Peyer's patch (tissue), 4 donors: ENCODE measurements around the gene PRKCI. TPM values are rescaled to one million over a fixed set of nuclear protein-coding genes. Genes with fewer than 3 reads are reported as not detected.
"Not testable (repeated sequence)": the region's sequence is repeated elsewhere in the genome, so short reads cannot be mapped to it uniquely, and the experiment has no call there.

Source experiments
- DNase-seq, 3 donors: peaks; one replicate each; pipeline ENCODE4 v3.0.0-alpha.2; 2017 to 2019
- H3K27ac ChIP-seq, 4 donors: fragments of 200-600 bp; sonication (generic); one replicate each; pipeline ENCODE4 v1.5.1; 2016 to 2019
- H3K27me3 ChIP-seq, 2 donors: fragments of 200-600 bp; sonication (generic); one replicate each; pipeline ENCODE4 v1.5.1; 2019
- H3K36me3 ChIP-seq, 3 donors: fragments of 200-600 bp; sonication (generic); one replicate each; pipeline ENCODE4 v1.5.1; 2016 to 2019
- H3K4me1 ChIP-seq, 4 donors: fragments of 200-600 bp; sonication (generic); one replicate each; pipeline ENCODE4 v1.5.1; 2016 to 2019
- H3K4me3 ChIP-seq, 4 donors: fragments of 200-600 bp; sonication (generic); 1 replicate in 3 of 4; 2 replicates in 1 of 4; pipeline ENCODE4 v1.5.1; 2016 to 2019; ENCODE audit warnings: mild to moderate bottlenecking in 1 of 4
- H3K9me3 ChIP-seq, 4 donors: fragments of 200-600 bp; sonication (generic); one replicate each; pipeline ENCODE4 v1.5.1; 2016 to 2019; ENCODE audit warnings: mild to moderate bottlenecking in 1 of 4
- POLR2A ChIP-seq, 2 donors: fragments of 450-650 bp; IDR thresholded peaks; one replicate each; pipeline ENCODE4 v1.5.1; 2017; ENCODE audit warnings: antibody characterized with exemption in 2 of 2, mild to moderate bottlenecking in 2 of 2, moderate library complexity in 2 of 2
- total RNA-seq, 4 donors: library from RNA; depleted of rRNA; stranded (reverse); fragments of >200 nt; gene quantifications; one replicate each; pipeline ENCODE4 v1.1.0, GENCODE V29; 2016
- TF ChIP-seq, protein P1 (sequence below), 6 experiments: fragments of 450-650 bp in 4 of 6; fragments of 200-600 bp in 2 of 6; sonication (generic) in 1 of 6; IDR thresholded peaks; one replicate each; pipeline ENCODE4 v1.5.1; 2017 to 2019; ENCODE audit warnings: antibody characterized with exemption in 6 of 6, mild to moderate bottlenecking in 3 of 6, moderate library complexity in 1 of 6

PRKCI gene
- total RNA-seq, 4 donors from 2014 or later, result 22.1 to 50.3 (median 43.5) TPM

- TF ChIP-seq POLR2A (IDR thresholded peaks at IDR 0.05), result no peak
- TF ChIP-seq, protein P1, sequence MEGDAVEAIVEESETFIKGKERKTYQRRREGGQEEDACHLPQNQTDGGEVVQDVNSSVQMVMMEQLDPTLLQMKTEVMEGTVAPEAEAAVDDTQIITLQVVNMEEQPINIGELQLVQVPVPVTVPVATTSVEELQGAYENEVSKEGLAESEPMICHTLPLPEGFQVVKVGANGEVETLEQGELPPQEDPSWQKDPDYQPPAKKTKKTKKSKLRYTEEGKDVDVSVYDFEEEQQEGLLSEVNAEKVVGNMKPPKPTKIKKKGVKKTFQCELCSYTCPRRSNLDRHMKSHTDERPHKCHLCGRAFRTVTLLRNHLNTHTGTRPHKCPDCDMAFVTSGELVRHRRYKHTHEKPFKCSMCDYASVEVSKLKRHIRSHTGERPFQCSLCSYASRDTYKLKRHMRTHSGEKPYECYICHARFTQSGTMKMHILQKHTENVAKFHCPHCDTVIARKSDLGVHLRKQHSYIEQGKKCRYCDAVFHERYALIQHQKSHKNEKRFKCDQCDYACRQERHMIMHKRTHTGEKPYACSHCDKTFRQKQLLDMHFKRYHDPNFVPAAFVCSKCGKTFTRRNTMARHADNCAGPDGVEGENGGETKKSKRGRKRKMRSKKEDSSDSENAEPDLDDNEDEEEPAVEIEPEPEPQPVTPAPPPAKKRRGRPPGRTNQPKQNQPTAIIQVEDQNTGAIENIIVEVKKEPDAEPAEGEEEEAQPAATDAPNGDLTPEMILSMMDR (IDR thresholded peaks at IDR 0.05), result no peak
- Histone ChIP-seq H3K27ac (no peak overlapping the region), H3K27me3 (no peaks in the 10 kb centered on the region), H3K4me3 (no peak overlapping the region), H3K4me1 (peaks cover 0 to 10% (median 3%) of the 10 kb centered on the region in 4 donors), H3K36me3 (peaks cover 0 to 33% (median 0%) of the 10 kb centered on the region in 3 donors), H3K9me3 (no peaks in the 10 kb centered on the region)
- no peak for DNase-seq
Measured at GRCh38 chr3:170275832-170276231, 53.6 kb downstream of the PRKCI start.

- Histone ChIP-seq H3K36me3 (peaks cover 0 to 23% (median 0%) of the 10 kb centered on the region in 3 donors), H3K4me1 (peaks cover 0 to 10% (median 3%) of the 10 kb centered on the region in 4 donors)
- not testable (repeated sequence) for H3K4me3 ChIP-seq, H3K27ac ChIP-seq, DNase-seq, H3K27me3 ChIP-seq, H3K9me3 ChIP-seq
Measured at GRCh38 chr3:170277311-170277710, 55.1 kb downstream of the PRKCI start.

- H3K27ac ChIP-seq, result peak overlapping the region in 2 of 4 donors; percentile 42 to 57
- TF ChIP-seq POLR2A (IDR thresholded peaks at IDR 0.05), result no peak
- TF ChIP-seq, protein P1 (IDR thresholded peaks at IDR 0.05), result no peak
- peak overlapping the region in 1 of 4 donors; percentile 26 for H3K4me3 ChIP-seq
Measured at GRCh38 chr3:170277833-170278580, 55.8 kb downstream of the PRKCI start.

GRCh38 chr3:170278627-170279026 is 56.4 kb downstream of the PRKCI start:
- TF ChIP-seq, protein P1 (IDR thresholded peaks at IDR 0.05), result no peak
- TF ChIP-seq POLR2A (IDR thresholded peaks at IDR 0.05), result no peak
- Histone ChIP-seq H3K27ac (peak overlapping the region in 1 of 4 donors; percentile 57), H3K4me1 (peaks cover 0 to 10% (median 3%) of the 10 kb centered on the region in 4 donors), H3K27me3 (no peaks in the 10 kb centered on the region), H3K4me3 (no peak overlapping the region), H3K9me3 (no peaks in the 10 kb centered on the region), H3K36me3 (peaks cover 0 to 23% (median 0%) of the 10 kb centered on the region in 3 donors)
- no peak for DNase-seq

More at GRCh38 chr3:170277833-170278580, 55.8 kb downstream of the PRKCI start:
- Histone ChIP-seq H3K36me3 (peaks cover 0 to 23% (median 0%) of the 10 kb centered on the region in 3 donors), H3K4me1 (peaks cover 0 to 10% (median 3%) of the 10 kb centered on the region in 4 donors), H3K9me3 (no peaks in the 10 kb centered on the region), H3K27me3 (no peaks in the 10 kb centered on the region)
- DNase-seq, result no peak

DNA sequence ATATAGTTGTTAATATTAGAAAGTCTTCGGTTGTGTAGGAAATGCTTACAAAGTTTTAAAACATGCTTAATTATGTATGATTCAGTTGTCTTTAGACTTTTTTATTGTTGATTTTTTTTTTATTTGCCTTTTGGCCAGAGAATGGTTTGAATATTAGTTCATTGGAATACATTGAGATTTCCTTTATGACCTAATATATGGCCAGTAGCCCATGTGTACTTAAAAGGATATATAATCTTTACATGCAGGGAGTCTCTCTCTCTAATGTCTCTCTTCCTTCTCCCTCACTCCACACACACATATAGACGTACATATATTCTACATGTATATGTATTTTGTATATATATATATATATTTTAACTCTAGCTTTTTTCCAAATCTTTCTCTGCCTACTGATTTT is 68.0 kb downstream of the PRKCI start:
- H3K4me1 ChIP-seq, result no peaks in the 10 kb centered on the region
- H3K27me3 ChIP-seq, result no peaks in the 10 kb centered on the region
- no peak for DNase-seq
- no peak for TF ChIP-seq POLR2A (IDR thresholded peaks at IDR 0.05)
- TF ChIP-seq, protein P1 (IDR thresholded peaks at IDR 0.05), result no peak
- H3K9me3 ChIP-seq, result no peaks in the 10 kb centered on the region
- H3K27ac ChIP-seq, result no peak overlapping the region
- H3K36me3 ChIP-seq, result peaks cover 0 to 22% (median 0%) of the 10 kb centered on the region in 3 donors
- H3K4me3 ChIP-seq, result no peak overlapping the region

DNA sequence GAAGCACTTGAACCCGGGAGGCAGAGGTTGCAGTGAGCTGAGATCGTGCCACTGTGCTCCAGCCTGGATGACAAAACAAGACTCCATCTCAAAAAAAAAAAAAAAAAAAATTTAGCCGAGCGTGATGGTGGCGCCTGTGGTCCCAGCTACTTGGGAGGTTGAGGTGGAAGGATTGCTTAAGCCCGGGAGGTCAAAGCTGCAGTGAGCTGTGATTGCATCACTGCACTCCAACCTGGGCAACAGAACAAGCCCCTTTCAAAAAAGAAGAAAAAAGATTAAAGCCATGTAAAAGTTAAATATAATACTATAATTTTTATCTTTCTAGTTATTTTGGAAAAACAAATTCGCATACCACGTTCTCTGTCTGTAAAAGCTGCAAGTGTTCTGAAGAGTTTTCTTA is 73.4 kb downstream of the PRKCI start:
- DNase-seq, result no peak
- TF ChIP-seq, protein P1 (IDR thresholded peaks at IDR 0.05), result no peak
- no peak for TF ChIP-seq POLR2A (IDR thresholded peaks at IDR 0.05)
- H3K9me3 ChIP-seq, result no peaks in the 10 kb centered on the region
- H3K4me3 ChIP-seq, result no peak overlapping the region
- peaks cover 0 to 46% (median 0%) of the 10 kb centered on the region in 3 donors for H3K36me3 ChIP-seq
- H3K27me3 ChIP-seq, result no peaks in the 10 kb centered on the region
- no peaks in the 10 kb centered on the region for H3K4me1 ChIP-seq
- H3K27ac ChIP-seq, result no peak overlapping the region
